ENCODE measurements around the gene RNF14.

DNA sequence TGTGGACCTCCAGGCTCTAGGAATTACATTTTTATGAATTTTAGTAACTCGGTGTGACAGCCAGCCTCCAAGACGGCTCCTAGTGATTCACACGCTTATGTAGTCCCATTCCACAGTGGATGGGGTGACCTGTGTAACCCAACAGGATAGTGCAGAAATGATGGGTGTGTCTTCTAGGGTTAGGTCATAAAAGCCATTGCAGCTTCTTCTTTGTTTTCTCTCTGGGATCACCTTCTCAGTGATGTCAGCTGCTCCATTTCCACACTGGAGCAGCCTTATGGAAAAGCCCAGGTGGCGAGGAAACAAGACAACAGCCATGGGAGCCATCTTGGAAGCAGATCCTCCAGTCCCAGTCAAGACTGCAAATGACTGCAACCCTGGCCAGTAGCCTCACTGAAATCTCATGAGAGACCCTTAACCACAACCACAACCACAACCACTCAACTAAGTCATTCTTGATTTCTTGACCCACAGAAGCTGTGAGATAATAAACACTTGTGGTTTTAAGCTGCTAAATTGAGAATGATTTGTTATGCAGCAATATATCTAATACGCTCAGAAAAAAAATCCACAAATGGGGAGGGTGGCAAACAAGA, 49.0 kb downstream of the RNF14 start:
- TF ChIP-seq, protein P1, sequence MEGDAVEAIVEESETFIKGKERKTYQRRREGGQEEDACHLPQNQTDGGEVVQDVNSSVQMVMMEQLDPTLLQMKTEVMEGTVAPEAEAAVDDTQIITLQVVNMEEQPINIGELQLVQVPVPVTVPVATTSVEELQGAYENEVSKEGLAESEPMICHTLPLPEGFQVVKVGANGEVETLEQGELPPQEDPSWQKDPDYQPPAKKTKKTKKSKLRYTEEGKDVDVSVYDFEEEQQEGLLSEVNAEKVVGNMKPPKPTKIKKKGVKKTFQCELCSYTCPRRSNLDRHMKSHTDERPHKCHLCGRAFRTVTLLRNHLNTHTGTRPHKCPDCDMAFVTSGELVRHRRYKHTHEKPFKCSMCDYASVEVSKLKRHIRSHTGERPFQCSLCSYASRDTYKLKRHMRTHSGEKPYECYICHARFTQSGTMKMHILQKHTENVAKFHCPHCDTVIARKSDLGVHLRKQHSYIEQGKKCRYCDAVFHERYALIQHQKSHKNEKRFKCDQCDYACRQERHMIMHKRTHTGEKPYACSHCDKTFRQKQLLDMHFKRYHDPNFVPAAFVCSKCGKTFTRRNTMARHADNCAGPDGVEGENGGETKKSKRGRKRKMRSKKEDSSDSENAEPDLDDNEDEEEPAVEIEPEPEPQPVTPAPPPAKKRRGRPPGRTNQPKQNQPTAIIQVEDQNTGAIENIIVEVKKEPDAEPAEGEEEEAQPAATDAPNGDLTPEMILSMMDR (IDR thresholded peaks at IDR 0.05): no peak
- no peak for TF ChIP-seq EZH2 (IDR thresholded peaks at IDR 0.05; ENCODE audit: borderline replicate concordance, insufficient read depth, low read depth, low read length, poor library complexity, severe bottlenecking)

Data from B cell (primary cell).